GM12878 (cell line): ENCODE results near the gene MEIS1.

Experiments used
- EZH2 ChIP-seq: IDR thresholded peaks from 2 replicates; pipeline ENCODE4 v1.6.1; 2012; ENCODE audit warnings: low read depth, mild to moderate bottlenecking, control low read depth, inconsistent platforms, low read length, borderline replicate concordance; ENCODE audit not compliant: control insufficient read depth
- TF ChIP-seq, protein P1 (sequence below), 3 experiments: IDR thresholded peaks in 2 of 3; conservative IDR thresholded peaks in 1 of 3; 2 replicates each; pipeline ENCODE4 v1.5.1; 2011; ENCODE audit warnings: low read depth in 3 of 3, low read length in 3 of 3, mild to moderate bottlenecking in 3 of 3, control low read depth in 2 of 3, moderate library complexity in 2 of 3, inconsistent platforms in 1 of 3, mixed read lengths in 1 of 3; ENCODE audit not compliant: control insufficient read depth in 2 of 3, insufficient read depth in 1 of 3; ENCODE audit errors: extremely low read depth in 1 of 3
- TF ChIP-seq, protein P2 (sequence below): IDR thresholded peaks from 2 replicates; pipeline ENCODE4 v1.6.1; 2011; ENCODE audit warnings: low read depth, low read length, improper control_type of control experiment, borderline replicate concordance

DNA sequence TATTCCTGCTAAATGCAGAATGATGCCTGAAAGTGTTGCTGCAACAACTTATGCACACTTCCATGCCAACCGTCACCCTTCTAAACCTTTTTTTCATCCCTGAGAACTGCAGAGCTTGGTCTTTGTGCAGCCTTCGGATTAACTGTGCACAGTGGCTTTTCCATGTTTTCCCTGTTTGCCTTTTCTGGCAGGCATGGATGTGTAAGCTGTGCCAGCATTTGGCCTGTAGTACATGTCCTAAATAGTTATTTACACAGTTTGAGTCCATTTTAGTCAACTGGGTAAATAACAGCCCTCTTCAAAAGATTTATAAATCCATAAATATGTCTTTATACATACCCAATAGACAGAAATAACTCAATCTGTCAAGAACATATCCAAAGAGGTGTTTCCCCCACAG, 31.5 kb downstream of the MEIS1 start:
- no peak for TF ChIP-seq EZH2
- TF ChIP-seq, protein P1, sequence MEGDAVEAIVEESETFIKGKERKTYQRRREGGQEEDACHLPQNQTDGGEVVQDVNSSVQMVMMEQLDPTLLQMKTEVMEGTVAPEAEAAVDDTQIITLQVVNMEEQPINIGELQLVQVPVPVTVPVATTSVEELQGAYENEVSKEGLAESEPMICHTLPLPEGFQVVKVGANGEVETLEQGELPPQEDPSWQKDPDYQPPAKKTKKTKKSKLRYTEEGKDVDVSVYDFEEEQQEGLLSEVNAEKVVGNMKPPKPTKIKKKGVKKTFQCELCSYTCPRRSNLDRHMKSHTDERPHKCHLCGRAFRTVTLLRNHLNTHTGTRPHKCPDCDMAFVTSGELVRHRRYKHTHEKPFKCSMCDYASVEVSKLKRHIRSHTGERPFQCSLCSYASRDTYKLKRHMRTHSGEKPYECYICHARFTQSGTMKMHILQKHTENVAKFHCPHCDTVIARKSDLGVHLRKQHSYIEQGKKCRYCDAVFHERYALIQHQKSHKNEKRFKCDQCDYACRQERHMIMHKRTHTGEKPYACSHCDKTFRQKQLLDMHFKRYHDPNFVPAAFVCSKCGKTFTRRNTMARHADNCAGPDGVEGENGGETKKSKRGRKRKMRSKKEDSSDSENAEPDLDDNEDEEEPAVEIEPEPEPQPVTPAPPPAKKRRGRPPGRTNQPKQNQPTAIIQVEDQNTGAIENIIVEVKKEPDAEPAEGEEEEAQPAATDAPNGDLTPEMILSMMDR (IDR thresholded peaks at IDR 0.05 in 2 of 3, conservative IDR thresholded peaks at IDR 0.05 in 1 of 3; ENCODE audit: control insufficient read depth in 2 of 3, extremely low read depth in 1 of 3, insufficient read depth in 1 of 3, low read depth in 3 of 3, low read length in 3 of 3) = no peak
- TF ChIP-seq, protein P2, sequence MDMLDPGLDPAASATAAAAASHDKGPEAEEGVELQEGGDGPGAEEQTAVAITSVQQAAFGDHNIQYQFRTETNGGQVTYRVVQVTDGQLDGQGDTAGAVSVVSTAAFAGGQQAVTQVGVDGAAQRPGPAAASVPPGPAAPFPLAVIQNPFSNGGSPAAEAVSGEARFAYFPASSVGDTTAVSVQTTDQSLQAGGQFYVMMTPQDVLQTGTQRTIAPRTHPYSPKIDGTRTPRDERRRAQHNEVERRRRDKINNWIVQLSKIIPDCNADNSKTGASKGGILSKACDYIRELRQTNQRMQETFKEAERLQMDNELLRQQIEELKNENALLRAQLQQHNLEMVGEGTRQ = no peak
